Prostate gland (tissue), 2 donors: ENCODE results near the gene SQSTM1.

Source experiments
- CTCF ChIP-seq, 4 experiments: fragments of 200-600 bp in 2 of 4; fragments of 450-650 bp in 2 of 4; sonication (generic) in 2 of 4; IDR thresholded peaks; 1 replicate in 3 of 4; 2 replicates in 1 of 4; pipeline ENCODE4 v1.5.1; 2016 to 2019; ENCODE audit warnings: antibody characterized with exemption in 4 of 4, mild to moderate bottlenecking in 2 of 4, moderate library complexity in 2 of 4
- POLR2A ChIP-seq: fragments of 450-650 bp; IDR thresholded peaks from one replicate; pipeline ENCODE4 v1.6.1; 2016; ENCODE audit warnings: antibody characterized with exemption, mild to moderate bottlenecking

GRCh38 chr5:179815491-179816249, 5.0 kb upstream of the SQSTM1 start:
- no peak for TF ChIP-seq CTCF (IDR thresholded peaks at IDR 0.05)
- TF ChIP-seq POLR2A: no peak
